ENCODE measurements around the gene POU2F1.

POU2F1 gene

GRCh38 chr1:167467752-167468151, 247.1 kb downstream of the POU2F1 start:
- DNase-seq (ENCODE audit: low spot score) = no peak

GRCh38 chr1:167469280-167469965, 248.7 kb downstream of the POU2F1 start:
- no peak for DNase-seq (ENCODE audit: low spot score)

- no peak for DNase-seq (ENCODE audit: low spot score)
These were observed 250.9 kb downstream of the POU2F1 start for GRCh38 chr1:167471568-167471967.

GRCh38 chr1:167472752-167473521, 252.3 kb downstream of the POU2F1 start:
- DNase-seq (ENCODE audit: low spot score) = no peak

GRCh38 chr1:167473761-167474160, 253.1 kb downstream of the POU2F1 start:
- DNase-seq (ENCODE audit: low spot score) = no peak

- no peak for DNase-seq (ENCODE audit: low spot score)
These were observed 253.5 kb downstream of the POU2F1 start for GRCh38 chr1:167474191-167474641.

- no peak for DNase-seq (ENCODE audit: low spot score)
These were observed 255.4 kb downstream of the POU2F1 start for GRCh38 chr1:167476061-167476460.

Data from HuH-7.5 (cell line).